K562 (cell line): Measurements from ENCODE around the gene CENPN. TPM values are rescaled to one million over a fixed set of nuclear protein-coding genes. Genes with fewer than 3 reads are reported as not detected.

ENCODE experiments used
- CREM ChIP-seq: IDR thresholded peaks from 2 replicates; pipeline ENCODE4 v1.6.1; 2014; ENCODE audit warnings: antibody characterized with exemption, low read depth
- DNMT1 ChIP-seq: fragments of 450-650 bp; IDR thresholded peaks from 2 replicates; pipeline ENCODE4 v1.6.1; 2016; ENCODE audit warnings: antibody characterized with exemption, mild to moderate bottlenecking
- EGR1 ChIP-seq: fragments of 450-650 bp; conservative IDR thresholded peaks from 2 replicates; pipeline ENCODE4 v1.6.1; 2017; ENCODE audit warnings: mild to moderate bottlenecking
- ESRRB ChIP-seq: fragments of 250-450 bp; sonication (Bioruptor Pico); IDR thresholded peaks from 2 replicates; pipeline ENCODE4 v1.5.0; 2020; ENCODE audit warnings: mild to moderate bottlenecking, moderate library complexity, borderline replicate concordance
- ETV6 ChIP-seq, 3 experiments: fragments of 150-350 bp in 1 of 3; sonication (generic) in 1 of 3; formaldehyde crosslinking in 1 of 3; IDR thresholded peaks; 2 replicates each; pipeline versions ENCODE4 v1.6.1 to v1.8.0; 2014 to 2022; ENCODE audit warnings: borderline replicate concordance in 2 of 3, low read depth in 2 of 3, antibody characterized with exemption in 1 of 3, low read length in 1 of 3, mild to moderate bottlenecking in 1 of 3, missing genetic modification reagents in 1 of 3
- GTF2E2 ChIP-seq: fragments of 200-800 bp; sonication (Bioruptor generic); IDR thresholded peaks from 2 replicates; pipeline ENCODE4 v1.6.1; 2016; ENCODE audit warnings: missing genetic modification characterization, missing compliant biosample characterization
- KAT7 ChIP-seq: sonication (generic); formaldehyde crosslinking; IDR thresholded peaks from 2 replicates; pipeline ENCODE4 v1.8.0; 2022; ENCODE audit warnings: missing genetic modification reagents, mild to moderate bottlenecking, borderline replicate concordance
- MAFK ChIP-seq: IDR thresholded peaks from 2 replicates; pipeline ENCODE4 v1.6.1; 2011; ENCODE audit warnings: low read length, improper control_type of control experiment
- MCM5 ChIP-seq: fragments of 450-650 bp; IDR thresholded peaks from 2 replicates; pipeline ENCODE4 v1.6.1; 2016; ENCODE audit warnings: low read depth
- MED1 ChIP-seq: sonication (generic); formaldehyde crosslinking; IDR thresholded peaks from 2 replicates; pipeline ENCODE4 v1.8.1; 2023; ENCODE audit warnings: missing genetic modification reagents, borderline replicate concordance
- MEF2D ChIP-seq: conservative IDR thresholded peaks from 2 replicates; pipeline ENCODE4 v1.6.1; 2016; ENCODE audit warnings: low read depth, missing genetic modification characterization, missing compliant biosample characterization
- NR2C1 ChIP-seq, 2 experiments: fragments of 450-650 bp; IDR thresholded peaks; 2 replicates each; pipeline ENCODE4 v1.6.1; 2017; ENCODE audit warnings: mild to moderate bottlenecking in 2 of 2, antibody characterized with exemption in 1 of 2, inconsistent platforms in 1 of 2, missing compliant biosample characterization in 1 of 2, missing genetic modification characterization in 1 of 2
- PRMT5 ChIP-seq: sonication (generic); formaldehyde crosslinking; IDR thresholded peaks from 2 replicates; pipeline ENCODE4 v1.5.0; 2020; ENCODE audit warnings: missing genetic modification reagents
- RBFOX2 ChIP-seq: fragments of 200-400 bp; formaldehyde crosslinking; IDR thresholded peaks from 2 replicates; pipeline ENCODE4 v1.6.1; 2017; ENCODE audit warnings: low read depth, mild to moderate bottlenecking, low read length, moderate library complexity
- SAFB ChIP-seq: fragments of 200-400 bp; formaldehyde crosslinking; IDR thresholded peaks from 2 replicates; pipeline ENCODE4 v1.6.1; 2017; ENCODE audit warnings: low read depth, low read length, borderline replicate concordance
- SIN3A ChIP-seq, 2 experiments: fragments of 150-350 bp in 1 of 2; IDR thresholded peaks; 2 replicates each; pipeline ENCODE4 v1.6.1; 2011 to 2016; ENCODE audit warnings: borderline replicate concordance in 2 of 2, low read depth in 2 of 2, low read length in 2 of 2, mild to moderate bottlenecking in 2 of 2, moderate library complexity in 2 of 2; ENCODE audit not compliant: control insufficient read depth in 1 of 2
- SMARCA5 ChIP-seq: fragments of 450-650 bp; IDR thresholded peaks from 2 replicates; pipeline ENCODE4 v1.6.1; 2016
- SREBF2 ChIP-seq: sonication (generic); formaldehyde crosslinking; IDR thresholded peaks from 2 replicates; pipeline ENCODE4 v1.4.0; 2020; ENCODE audit warnings: mild to moderate bottlenecking, missing genetic modification reagents
- SUPT5H ChIP-seq: fragments of 450-650 bp; IDR thresholded peaks from 2 replicates; pipeline ENCODE4 v1.6.1; 2016
- TCF7L2 ChIP-seq: fragments of 150-350 bp; IDR thresholded peaks from 2 replicates; pipeline ENCODE4 v1.6.1; 2016; ENCODE audit warnings: low read depth, mild to moderate bottlenecking, low read length, moderate library complexity
- THRB ChIP-seq: fragments of 450-650 bp; formaldehyde crosslinking; conservative IDR thresholded peaks from 2 replicates; pipeline ENCODE4 v1.4.0; 2022; ENCODE audit warnings: mild to moderate bottlenecking, missing genetic modification characterization
- ZNF133 ChIP-seq: fragments of 250-450 bp; sonication (Bioruptor Pico); IDR thresholded peaks from 2 replicates; pipeline ENCODE4 v1.4.0; 2020; ENCODE audit warnings: mild to moderate bottlenecking
- ZNF212 ChIP-seq: fragments of 450-650 bp; formaldehyde crosslinking; IDR thresholded peaks from 2 replicates; pipeline ENCODE4 v1.4.0; 2020; ENCODE audit warnings: mild to moderate bottlenecking
- ZNF347 ChIP-seq: fragments of 450-650 bp; formaldehyde crosslinking; IDR thresholded peaks from 2 replicates; pipeline ENCODE4 v1.4.0; 2020; ENCODE audit warnings: low read depth, mild to moderate bottlenecking, moderate library complexity
- ZNF507 ChIP-seq: conservative IDR thresholded peaks from 2 replicates; pipeline ENCODE4 v1.6.1; 2017; ENCODE audit warnings: missing genetic modification characterization, missing compliant biosample characterization
- ZNF76 ChIP-seq: fragments of 250-450 bp; sonication (Bioruptor Pico); IDR thresholded peaks from 2 replicates; pipeline ENCODE4 v1.4.0; 2020; ENCODE audit warnings: mild to moderate bottlenecking, moderate library complexity, borderline replicate concordance
- ZNF780A ChIP-seq: fragments of 250-450 bp; sonication (Bioruptor Pico); IDR thresholded peaks from 2 replicates; pipeline ENCODE4 v1.5.0; 2021; ENCODE audit warnings: mild to moderate bottlenecking
- polyA plus RNA-seq, 8 experiments: library from polyadenylated mRNA; depleted of rRNA in 4 of 8; stranded (reverse) in 5 of 8; unstranded in 3 of 8; fragments of >200 nt; fragmentation: Nextera tagmentation in 2 of 8; fragmentation: Illumina TruSeq in 1 of 8; extraction: Ambion mirVana in 2 of 8; extraction: Trizol in 1 of 8; gene quantifications; 2 replicates each; pipeline versions ENCODE4 v1.2.1 to v1.2.3, GENCODE V29; 2011 to 2014; ENCODE audit warnings: inconsistent platforms in 1 of 8, missing spikeins in 1 of 8
- total RNA-seq, 7 experiments: library from RNA; depleted of rRNA in 6 of 7; stranded (reverse); fragments of >200 nt in 6 of 7; fragmentation: Illumina TruSeq in 2 of 7; extraction: Trizol in 2 of 7; gene quantifications; 2 replicates each; pipeline versions ENCODE4 v1.2.1 to v1.2.3, GENCODE V29; 2011 to 2021; ENCODE audit warnings: low replicate concordance in 1 of 7
- TF ChIP-seq, protein P1 (sequence below): fragments of 450-650 bp; formaldehyde crosslinking; IDR thresholded peaks from 2 replicates; pipeline ENCODE4 v1.4.0; 2022; ENCODE audit warnings: mild to moderate bottlenecking, moderate library complexity
- TF ChIP-seq, protein P2 (sequence below), 2 experiments: fragments of 450-650 bp in 1 of 2; sonication (generic) in 1 of 2; formaldehyde crosslinking; conservative IDR thresholded peaks; 2 replicates each; pipeline versions ENCODE4 v1.4.0 to v1.8.1; 2020 to 2022; ENCODE audit warnings: mild to moderate bottlenecking in 1 of 2, missing genetic modification reagents in 1 of 2

CENPN gene
- total and polyA plus RNA-seq, 9 of the 15 experiments (the other 6 are each of a cell fraction or from before 2014, with no cell fraction given): 92.3 to 384 (median 140) TPM

DNA sequence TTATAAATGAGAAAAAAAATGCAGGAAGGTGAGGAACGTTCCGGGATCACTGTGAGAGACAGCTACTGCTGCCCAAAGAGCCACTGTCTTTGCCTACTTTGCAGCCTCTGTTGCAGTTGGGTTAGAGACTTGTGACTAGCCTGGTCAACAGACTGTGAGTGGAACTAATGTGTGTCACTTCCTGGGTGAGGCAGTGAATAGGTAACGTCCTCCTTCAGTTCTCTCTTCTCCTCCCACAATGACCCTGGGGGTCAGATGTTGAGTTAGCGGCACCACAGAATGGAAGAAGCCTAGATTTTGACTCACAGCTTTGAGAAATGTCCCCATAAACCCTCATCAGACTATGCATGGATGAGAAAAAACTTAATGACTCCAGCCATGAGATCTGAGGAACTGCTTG lies 64.8 kb downstream of the CENPN start (continued):
- TF ChIP-seq SAFB: no peak
- no peak for TF ChIP-seq ESRRB (CRISPR knock-in tag)
- TF ChIP-seq RBFOX2: no peak
- TF ChIP-seq ZNF347 (CRISPR knock-in tag): no peak
- no peak for TF ChIP-seq MEF2D (tag)
- TF ChIP-seq MED1: no peak
- no peak for TF ChIP-seq SUPT5H
- TF ChIP-seq, protein P1, sequence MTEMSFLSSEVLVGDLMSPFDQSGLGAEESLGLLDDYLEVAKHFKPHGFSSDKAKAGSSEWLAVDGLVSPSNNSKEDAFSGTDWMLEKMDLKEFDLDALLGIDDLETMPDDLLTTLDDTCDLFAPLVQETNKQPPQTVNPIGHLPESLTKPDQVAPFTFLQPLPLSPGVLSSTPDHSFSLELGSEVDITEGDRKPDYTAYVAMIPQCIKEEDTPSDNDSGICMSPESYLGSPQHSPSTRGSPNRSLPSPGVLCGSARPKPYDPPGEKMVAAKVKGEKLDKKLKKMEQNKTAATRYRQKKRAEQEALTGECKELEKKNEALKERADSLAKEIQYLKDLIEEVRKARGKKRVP (CRISPR knock-in tag): no peak
- no peak for TF ChIP-seq KAT7 (CRISPR knock-in tag)
- TF ChIP-seq PRMT5: no peak
- no peak for TF ChIP-seq THRB (CRISPR knock-in tag)
- no peak for TF ChIP-seq SIN3A (IDR thresholded peaks at IDR 0.05; ENCODE audit: borderline replicate concordance in 2 of 2, control insufficient read depth in 1 of 2, low read depth in 2 of 2, low read length in 2 of 2)
- TF ChIP-seq ZNF133 (CRISPR knock-in tag): no peak
- TF ChIP-seq EGR1: no peak
- peak; percentile 69 for TF ChIP-seq CREM
- no peak for TF ChIP-seq DNMT1
- TF ChIP-seq GTF2E2 (tag): no peak
- no peak for TF ChIP-seq MAFK
- TF ChIP-seq ETV6 (IDR thresholded peaks at IDR 0.05; ENCODE audit: borderline replicate concordance in 1 of 2, low read depth in 2 of 2, low read length in 1 of 2): no peak
- TF ChIP-seq ETV6 (CRISPR knock-in tag; IDR thresholded peaks at IDR 0.05; ENCODE audit: borderline replicate concordance): no peak
- no peak for TF ChIP-seq SREBF2 (CRISPR knock-in tag)
- no peak for TF ChIP-seq SMARCA5
- no peak for TF ChIP-seq TCF7L2
- TF ChIP-seq, protein P2, sequence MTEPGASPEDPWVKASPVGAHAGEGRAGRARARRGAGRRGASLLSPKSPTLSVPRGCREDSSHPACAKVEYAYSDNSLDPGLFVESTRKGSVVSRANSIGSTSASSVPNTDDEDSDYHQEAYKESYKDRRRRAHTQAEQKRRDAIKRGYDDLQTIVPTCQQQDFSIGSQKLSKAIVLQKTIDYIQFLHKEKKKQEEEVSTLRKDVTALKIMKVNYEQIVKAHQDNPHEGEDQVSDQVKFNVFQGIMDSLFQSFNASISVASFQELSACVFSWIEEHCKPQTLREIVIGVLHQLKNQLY (CRISPR knock-in tag; conservative IDR thresholded peaks at IDR 0.05): no peak
- TF ChIP-seq ZNF507 (tag): no peak
- no peak for TF ChIP-seq ZNF780A
- TF ChIP-seq MCM5: no peak
- TF ChIP-seq ZNF212 (CRISPR knock-in tag): no peak
- TF ChIP-seq ZNF76: no peak
- peak; percentile 50; the same call in 1 of the 2 replicates for TF ChIP-seq NR2C1 (IDR thresholded peaks at IDR 0.05)
- 0 out of 2 replicates have a peak, but pooled peaks have one; percentile 34 for TF ChIP-seq NR2C1 (tag; IDR thresholded peaks at IDR 0.05)
